Brain microvascular endothelial cell (primary cell): ENCODE measurements around the gene SPAG16.

Source experiments
- DNase-seq: peaks from one replicate; pipeline ENCODE4 v3.0.0-alpha.2; 2020
- H3K27ac ChIP-seq: fragments of 250-450 bp; sonication (Bioruptor Pico); 2 replicates; pipeline ENCODE4 v1.5.1; 2020; ENCODE audit warnings: mild to moderate bottlenecking, moderate library complexity
- H3K27me3 ChIP-seq: fragments of 250-450 bp; sonication (Bioruptor Pico); replicated peaks from 2 replicates; pipeline ENCODE4 v1.5.1; 2020; ENCODE audit warnings: mild to moderate bottlenecking
- H3K36me3 ChIP-seq: fragments of 250-450 bp; sonication (Bioruptor Pico); replicated peaks from 2 replicates; pipeline ENCODE4 v1.5.1; 2020; ENCODE audit warnings: mild to moderate bottlenecking
- H3K4me3 ChIP-seq: 2 replicates; pipeline ENCODE4 v1.5.1; 2011; ENCODE audit warnings: low read depth, mild to moderate bottlenecking, control low read depth, low read length, moderate library complexity
- in situ Hi-C: cut with HindIII; loops from 2 replicates; pipeline ENCODE4 v1.10.0; 2017; ENCODE audit warnings: low sequenced_read_pairs, low pct_ligation_motif_present
- TF ChIP-seq, protein P1 (sequence below): IDR thresholded peaks from 2 replicates; pipeline ENCODE4 v1.5.1; 2011; ENCODE audit warnings: low read depth, mild to moderate bottlenecking, moderate library complexity, low read length, control low read depth, inconsistent platforms; ENCODE audit errors: missing control alignments

Gene SPAG16

DNA sequence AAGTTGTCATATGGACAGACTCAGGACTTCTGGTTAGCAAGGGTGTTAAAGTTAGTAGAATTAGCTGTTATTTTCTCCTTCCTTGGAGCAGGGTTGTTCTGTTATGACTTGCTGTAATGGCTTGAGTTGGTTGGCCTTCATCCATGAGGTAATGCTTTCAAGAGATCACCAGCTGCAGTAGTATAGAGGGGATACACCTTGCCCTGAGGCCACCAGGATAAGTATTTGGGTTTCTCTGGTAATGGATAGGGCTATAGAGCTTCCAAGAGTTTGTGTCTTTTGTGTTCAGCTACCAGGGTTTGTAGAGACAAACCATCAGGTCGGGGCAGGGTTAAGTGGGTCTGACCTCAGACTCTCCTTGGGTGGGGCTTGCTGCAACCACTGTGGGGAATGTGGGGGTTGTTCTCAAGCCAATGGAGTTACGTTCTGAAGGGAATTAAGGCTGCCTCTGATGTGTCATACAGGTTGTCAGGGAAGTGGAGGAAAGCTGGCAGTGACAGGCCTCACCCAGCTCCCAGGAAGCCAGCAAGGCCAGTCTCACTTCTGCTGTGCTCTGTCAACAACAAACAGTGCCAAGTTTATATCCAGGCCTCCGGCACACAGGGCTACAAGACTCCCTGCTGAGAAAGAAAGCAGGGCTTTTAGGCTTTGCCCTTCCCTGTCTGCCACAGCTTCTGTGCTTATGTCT is 356.6 kb downstream of the SPAG16 start:
- no peak for DNase-seq
- Histone ChIP-seq H3K27me3 (no peaks in the 10 kb centered on the region), H3K36me3 (no peaks in the 10 kb centered on the region), H3K4me3 (no peak overlapping the region), H3K27ac (no peak overlapping the region)
- TF ChIP-seq, protein P1, sequence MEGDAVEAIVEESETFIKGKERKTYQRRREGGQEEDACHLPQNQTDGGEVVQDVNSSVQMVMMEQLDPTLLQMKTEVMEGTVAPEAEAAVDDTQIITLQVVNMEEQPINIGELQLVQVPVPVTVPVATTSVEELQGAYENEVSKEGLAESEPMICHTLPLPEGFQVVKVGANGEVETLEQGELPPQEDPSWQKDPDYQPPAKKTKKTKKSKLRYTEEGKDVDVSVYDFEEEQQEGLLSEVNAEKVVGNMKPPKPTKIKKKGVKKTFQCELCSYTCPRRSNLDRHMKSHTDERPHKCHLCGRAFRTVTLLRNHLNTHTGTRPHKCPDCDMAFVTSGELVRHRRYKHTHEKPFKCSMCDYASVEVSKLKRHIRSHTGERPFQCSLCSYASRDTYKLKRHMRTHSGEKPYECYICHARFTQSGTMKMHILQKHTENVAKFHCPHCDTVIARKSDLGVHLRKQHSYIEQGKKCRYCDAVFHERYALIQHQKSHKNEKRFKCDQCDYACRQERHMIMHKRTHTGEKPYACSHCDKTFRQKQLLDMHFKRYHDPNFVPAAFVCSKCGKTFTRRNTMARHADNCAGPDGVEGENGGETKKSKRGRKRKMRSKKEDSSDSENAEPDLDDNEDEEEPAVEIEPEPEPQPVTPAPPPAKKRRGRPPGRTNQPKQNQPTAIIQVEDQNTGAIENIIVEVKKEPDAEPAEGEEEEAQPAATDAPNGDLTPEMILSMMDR = no peak
- in situ Hi-C loops = no loop called here

DNA sequence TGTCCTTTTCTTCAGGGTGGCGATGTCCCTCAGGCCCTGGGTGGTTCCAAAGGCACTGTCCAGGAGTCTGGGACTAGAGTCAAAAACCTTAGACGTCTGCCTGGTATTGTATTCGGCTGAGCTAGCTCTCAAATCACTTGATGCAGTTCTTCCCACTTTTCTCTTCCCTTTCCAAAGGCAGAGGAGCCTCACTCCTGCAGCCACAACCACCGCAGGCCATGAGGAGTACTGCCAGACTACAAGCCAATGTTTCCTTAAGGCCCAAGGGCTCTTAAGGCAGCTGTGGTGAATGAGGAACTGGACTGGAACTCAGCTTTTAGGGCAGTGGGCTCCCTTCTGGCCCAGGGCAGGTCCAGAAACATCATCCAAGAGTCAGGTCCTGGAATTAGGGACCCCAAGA is 360.7 kb downstream of the SPAG16 start:
- in situ Hi-C loops = no loop called here
- DNase-seq = no peak
- TF ChIP-seq, protein P1 = no peak

DNA sequence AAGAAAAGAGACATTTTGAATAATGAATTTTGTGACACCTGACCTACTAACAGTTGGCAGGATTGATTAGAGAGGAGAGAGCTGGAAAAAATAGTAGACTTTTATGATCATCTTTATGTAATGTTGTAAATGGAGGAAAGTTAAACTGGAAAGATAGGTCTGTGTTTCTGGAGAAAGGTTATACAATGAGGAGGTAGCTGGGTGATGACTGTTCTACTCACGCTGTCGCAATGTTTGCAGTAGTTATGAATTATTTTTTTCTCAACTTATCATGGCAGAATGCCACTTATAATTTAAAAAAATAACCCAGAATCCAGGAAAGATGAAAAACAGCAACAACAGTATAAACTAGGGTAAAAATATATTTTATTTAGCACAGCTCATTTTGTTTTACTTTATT is 364.9 kb downstream of the SPAG16 start:
- no peak overlapping the region for H3K27ac ChIP-seq
- no peak overlapping the region for H3K4me3 ChIP-seq
- H3K36me3 ChIP-seq = no peaks in the 10 kb centered on the region
- TF ChIP-seq, protein P1 = no peak
- DNase-seq = no peak
- no peaks in the 10 kb centered on the region for H3K27me3 ChIP-seq
- in situ Hi-C loops = no loop called here

More for the DNA sequence above, 360.7 kb downstream of the SPAG16 start:
- H3K27me3 ChIP-seq = no peaks in the 10 kb centered on the region
- H3K27ac ChIP-seq = no peak overlapping the region
- no peaks in the 10 kb centered on the region for H3K36me3 ChIP-seq
- no peak overlapping the region for H3K4me3 ChIP-seq

DNA sequence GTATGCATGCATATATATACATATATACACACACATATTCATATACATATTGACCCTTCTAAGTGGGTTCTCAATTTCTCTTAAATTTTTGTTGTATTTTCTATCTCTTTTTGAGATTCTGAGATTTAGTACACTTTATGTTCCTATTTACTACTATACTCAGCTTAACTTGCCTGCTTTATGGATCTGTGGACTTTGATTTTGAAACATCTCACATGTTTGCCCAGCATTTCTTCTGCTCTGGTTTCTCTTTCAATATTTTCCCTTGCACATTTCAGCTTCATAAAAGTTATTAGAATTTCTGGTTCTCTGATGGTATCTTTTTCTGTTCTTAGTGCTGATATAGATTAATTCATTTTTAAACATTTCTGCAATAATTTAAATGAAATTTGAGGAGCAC is 380.6 kb downstream of the SPAG16 start:
- in situ Hi-C loops = no loop called here
- H3K27me3 ChIP-seq = no peaks in the 10 kb centered on the region
- no peak overlapping the region for H3K27ac ChIP-seq
- TF ChIP-seq, protein P1 = no peak
- no peak for DNase-seq
- H3K4me3 ChIP-seq = no peak overlapping the region
- no peaks in the 10 kb centered on the region for H3K36me3 ChIP-seq

DNA sequence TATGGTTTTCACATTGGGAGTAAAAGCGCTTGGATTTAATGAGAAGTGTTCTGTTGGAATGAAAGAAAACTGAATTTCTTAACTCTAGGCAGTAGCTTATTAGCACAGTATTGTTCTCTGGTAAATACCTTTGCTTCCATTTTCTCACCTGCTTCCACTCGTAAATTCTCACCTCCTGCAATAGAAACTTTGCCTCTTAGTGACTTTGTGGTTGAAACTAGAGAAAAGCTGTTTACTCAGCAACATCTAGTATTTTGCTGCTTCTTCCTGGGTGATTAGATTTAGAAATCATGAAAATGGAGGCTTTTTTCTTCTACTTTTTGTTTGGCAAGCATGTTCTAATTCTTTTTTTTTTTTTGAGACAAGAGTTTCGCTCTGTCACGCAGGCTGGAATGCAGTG is 385.4 kb downstream of the SPAG16 start:
- Histone ChIP-seq H3K36me3 (no peaks in the 10 kb centered on the region), H3K27ac (no peak overlapping the region), H3K4me3 (no peak overlapping the region), H3K27me3 (no peaks in the 10 kb centered on the region)
- TF ChIP-seq, protein P1 = no peak
- no peak for DNase-seq
- in situ Hi-C loops = no loop called here

DNA sequence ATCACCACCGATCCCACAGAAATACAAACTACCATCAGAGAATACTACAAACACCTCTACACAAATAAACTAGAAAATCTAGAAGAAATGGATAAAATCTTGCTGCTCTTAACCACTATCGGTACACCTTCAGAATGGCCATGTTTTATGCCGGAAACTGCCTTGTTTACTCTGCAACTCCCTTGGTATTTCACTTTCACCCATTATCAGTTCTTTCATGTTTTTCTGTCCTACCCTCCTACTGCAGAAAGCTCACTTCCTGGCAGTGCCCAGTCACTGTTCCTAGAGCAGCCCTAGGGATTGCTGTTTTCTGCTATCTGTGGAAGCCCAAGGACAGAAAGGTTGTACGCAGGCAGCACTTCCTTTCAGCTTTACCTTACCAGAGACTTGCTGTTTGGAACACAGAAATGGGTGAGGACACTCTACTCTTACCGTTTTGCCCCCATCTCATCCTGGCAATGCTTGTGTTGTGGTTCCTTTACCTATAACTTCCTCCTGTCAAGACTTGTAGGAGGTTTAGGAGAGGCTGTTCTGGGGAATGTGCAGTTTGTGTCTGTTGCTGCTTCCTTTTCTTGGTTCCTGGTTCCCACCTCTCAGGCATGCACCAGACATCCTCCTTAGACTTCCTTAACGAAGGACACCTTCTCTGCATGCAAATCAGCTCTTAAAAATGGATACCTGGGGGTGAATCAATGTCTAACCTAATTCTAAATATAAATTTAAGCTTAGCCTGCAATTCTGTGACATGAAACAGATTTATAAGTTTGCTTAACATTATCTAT is 394.4 kb downstream of the SPAG16 start:
- no peaks in the 10 kb centered on the region for H3K27me3 ChIP-seq

More for the DNA sequence above, 394.4 kb downstream of the SPAG16 start:
- no peaks in the 10 kb centered on the region for H3K36me3 ChIP-seq
- DNase-seq = no peak
- no peak overlapping the region for H3K27ac ChIP-seq
- in situ Hi-C loops = no loop called here
- TF ChIP-seq, protein P1 = no peak
- H3K4me3 ChIP-seq = no peak overlapping the region
